Measurements from ENCODE around the gene TMEM131.
"Not testable (repeated sequence)": the region's sequence is repeated elsewhere in the genome, so short reads cannot be mapped to it uniquely, and the experiment has no call there.

TMEM131 gene

GRCh38 chr2:97952357-97952756 lies 43.4 kb downstream of the TMEM131 start:
- no peak for DNase-seq

DNA sequence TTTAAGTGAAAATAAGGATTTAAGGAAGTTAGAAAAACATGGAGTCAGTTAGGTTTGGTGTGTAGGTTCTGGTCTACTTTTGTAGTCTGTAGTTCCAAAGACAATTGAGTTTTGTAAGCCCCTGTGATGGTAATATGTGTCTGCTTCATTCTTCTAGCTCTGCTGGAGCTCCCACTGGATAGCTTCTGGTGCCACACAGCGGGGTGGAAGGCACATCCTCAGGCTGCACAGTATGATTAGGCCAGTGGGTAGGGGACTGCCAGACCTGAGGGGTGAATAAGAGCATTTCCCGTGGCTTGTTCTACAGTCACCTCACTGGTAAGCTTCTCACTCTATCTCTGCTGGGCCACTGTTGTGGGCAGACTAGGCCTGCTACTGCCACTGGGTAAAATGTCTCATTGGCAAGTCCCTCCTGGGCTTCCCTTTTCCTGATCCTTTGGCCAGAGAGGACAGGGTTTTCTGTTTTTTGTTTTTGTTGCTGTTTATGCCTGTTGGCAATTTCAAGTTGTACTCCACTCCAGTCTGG lies 44.5 kb downstream of the TMEM131 start:
- no peak for DNase-seq

GRCh38 chr2:97950329-97951154 lies 45.2 kb downstream of the TMEM131 start:
- no peak for DNase-seq

DNA sequence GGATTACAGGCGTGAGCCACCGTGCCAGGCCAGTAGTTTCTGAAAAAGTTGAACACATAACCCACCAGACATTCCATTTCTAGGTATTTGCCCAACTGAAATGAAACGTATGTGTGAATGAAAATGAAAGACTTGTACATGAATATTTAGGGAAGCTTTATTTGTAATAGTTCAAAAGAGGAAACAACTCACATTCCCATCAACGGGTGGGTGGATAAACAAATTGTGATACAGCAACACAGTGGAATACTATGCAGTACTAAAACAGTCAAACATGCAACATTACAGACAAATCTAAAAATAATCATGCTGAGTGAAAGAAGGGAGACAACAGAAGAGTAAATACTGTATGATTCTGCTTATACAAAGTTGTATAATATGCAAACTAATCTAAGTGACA lies 46.8 kb downstream of the TMEM131 start:
- no peak for DNase-seq

DNA sequence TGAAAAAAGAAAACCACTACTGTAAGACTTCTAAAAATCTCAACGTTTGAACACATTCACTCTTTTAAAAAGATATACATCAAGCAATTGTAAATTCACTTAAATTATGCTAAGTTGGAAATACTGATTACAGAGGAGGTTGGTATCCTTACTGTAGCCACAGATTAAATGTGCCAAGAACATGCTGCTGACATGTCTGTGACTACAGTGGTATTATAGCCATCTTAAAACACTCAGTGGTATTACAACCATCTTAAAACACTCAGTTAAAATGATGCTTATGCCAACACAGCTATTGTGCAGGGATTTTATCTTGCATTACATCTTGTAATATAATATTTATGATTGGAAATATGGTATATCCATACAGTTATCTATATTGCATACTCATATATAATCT lies 50.0 kb downstream of the TMEM131 start:
- DNase-seq: no peak

GRCh38 chr2:97936881-97937280 lies 58.9 kb downstream of the TMEM131 start:
- no peak for DNase-seq

GRCh38 chr2:97936199-97936598 lies 59.5 kb downstream of the TMEM131 start:
- DNase-seq: peak; percentile 51 to 52

- DNase-seq: peak in 1 of 2 experiments; percentile 18
Observed at GRCh38 chr2:97935719-97936161, 60.0 kb downstream of the TMEM131 start.

DNA sequence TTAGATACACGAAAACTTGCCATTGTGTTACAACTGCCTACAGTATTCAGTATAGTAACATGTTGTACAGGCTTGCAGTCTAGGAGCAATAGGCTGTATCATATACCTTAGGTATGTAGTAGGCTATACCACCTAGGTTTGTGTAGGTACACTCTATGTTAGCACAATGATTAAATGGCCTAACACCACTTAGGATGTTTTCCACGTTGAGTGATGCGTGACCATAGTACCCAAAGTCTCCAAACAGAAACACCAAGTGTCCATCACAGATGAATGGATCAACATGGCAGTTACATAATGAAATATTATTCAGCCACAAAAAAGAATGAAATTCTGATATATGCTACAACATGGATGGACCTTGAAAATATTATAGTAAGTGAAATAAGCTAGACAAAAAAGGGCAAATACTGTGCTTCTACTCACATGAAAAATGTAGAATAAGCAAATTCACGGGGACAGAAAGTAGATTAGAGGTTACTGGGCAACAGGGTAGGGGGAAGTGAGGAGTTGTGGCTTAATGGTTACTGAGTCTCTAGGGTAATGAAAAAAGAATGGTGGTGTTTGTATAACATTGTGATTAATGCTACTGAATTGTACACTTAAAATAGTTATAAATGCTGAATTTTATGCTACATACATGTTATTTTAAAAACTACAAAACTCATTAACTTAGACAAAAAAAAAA lies 62.6 kb downstream of the TMEM131 start:
- DNase-seq: no peak

DNA sequence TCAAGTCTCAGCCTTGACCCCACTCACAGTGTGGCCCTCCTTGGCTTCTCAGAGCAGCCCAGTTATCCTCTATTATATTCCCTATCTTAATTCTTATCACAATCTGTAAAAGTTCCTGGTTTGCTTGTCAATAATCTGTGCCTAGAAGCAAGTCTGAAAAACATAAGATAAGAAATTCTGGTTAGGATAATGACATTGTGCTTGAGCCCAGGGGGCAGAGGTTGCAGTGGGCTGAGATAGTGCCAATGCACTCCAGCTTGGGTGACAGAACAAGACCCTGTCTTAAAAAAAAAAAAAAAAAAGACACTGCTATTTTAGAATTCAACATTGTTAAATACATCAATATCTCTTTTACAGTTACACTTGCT lies 63.9 kb downstream of the TMEM131 start:
- no peak for DNase-seq

DNA sequence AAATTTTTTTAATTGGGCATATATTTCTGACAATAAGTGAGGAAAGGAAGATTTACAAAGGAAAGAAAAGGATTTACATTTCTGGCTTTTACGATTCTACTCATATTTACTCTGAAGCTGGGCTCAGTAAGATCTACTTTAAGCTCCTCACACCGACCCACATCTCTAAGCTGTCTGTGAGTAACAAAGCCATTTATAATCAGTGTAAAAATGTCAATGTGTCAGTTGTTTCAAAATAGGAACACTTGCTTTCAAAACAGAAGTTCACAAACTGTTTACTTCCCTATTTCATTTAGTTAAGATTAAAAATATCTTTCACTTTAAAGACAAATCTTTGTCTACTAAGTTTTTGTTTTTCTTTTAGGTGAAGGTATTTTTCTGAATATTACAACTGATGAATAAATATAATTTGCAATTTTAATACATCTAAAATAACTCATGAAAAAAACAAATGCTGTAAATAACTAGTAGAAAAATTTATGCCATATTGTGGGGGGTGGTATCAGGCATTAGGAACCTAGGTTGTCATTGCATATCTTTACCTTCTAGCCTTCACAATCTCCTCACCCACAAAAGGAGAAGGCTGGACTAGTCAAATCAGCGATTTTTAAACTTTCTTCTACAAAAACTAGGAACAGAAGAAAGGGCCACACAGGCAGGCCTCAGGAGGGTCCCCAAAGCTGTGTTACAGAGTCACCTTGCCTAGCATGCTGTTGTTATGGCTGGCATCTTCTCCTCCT lies 64.5 kb downstream of the TMEM131 start:
- no peak for DNase-seq

DNA sequence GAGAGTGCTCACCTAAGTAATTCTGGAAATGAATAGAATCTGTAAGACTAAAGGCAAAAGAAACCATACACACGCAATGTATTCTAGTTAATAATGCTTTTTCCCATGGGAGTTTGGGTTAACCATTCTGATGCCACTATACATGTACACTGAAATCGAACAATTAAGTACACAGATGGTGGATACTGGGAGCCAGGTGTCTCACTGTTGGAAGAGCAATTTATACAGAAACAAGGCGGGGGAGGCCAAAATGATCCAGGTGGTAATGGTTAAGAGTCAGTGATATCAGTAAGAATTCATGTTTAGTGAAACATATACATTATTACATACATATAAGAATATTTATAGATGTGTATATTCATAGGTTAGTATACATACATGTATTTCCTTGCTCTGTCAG lies 67.2 kb downstream of the TMEM131 start:
- DNase-seq: no peak

DNA sequence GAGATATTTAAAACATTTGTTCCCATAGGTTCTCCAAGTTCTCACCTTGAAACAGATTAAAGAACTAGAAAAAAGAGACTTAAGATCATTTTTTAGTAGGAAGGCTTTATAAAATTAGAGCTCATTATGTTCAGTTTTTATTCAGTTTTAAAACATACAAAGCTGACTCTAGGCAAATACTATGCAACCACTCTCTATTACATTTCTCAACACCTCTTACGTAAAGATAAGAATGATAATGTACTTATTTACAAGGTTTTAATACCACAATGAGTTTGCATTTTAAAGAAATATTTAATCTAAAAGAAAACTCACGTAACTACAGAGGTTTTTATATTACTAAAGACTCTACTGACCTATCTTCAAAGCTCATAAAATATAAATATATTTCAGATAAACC lies 68.8 kb downstream of the TMEM131 start:
- no peak for DNase-seq

DNA sequence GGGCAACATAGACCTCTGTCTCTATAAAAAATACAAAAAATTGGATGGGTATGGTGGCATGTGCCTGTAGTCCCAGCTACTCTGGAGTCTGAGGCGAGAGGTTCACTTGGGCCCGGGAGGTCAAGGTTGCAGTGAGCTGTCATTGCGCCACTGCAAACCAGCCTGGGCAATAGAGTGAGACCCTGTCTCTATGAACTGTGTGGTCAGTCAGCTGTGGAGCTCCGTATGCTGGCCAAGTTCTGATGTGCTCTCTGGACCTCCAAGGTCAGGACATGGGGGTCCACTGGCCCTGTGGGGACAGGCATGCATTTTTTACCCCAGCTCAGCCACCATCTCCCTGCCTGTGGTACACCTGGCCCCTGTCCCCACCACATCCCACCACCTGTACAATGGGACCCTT lies 71.6 kb downstream of the TMEM131 start:
- DNase-seq: no peak

GRCh38 chr2:97919858-97920257 lies 75.9 kb downstream of the TMEM131 start:
- DNase-seq: no peak

- no peak for DNase-seq
Observed at GRCh38 chr2:97918818-97919217, 76.9 kb downstream of the TMEM131 start.

- DNase-seq: not testable (repeated sequence)
Observed at GRCh38 chr2:97917668-97918067, 78.1 kb downstream of the TMEM131 start.

DNA sequence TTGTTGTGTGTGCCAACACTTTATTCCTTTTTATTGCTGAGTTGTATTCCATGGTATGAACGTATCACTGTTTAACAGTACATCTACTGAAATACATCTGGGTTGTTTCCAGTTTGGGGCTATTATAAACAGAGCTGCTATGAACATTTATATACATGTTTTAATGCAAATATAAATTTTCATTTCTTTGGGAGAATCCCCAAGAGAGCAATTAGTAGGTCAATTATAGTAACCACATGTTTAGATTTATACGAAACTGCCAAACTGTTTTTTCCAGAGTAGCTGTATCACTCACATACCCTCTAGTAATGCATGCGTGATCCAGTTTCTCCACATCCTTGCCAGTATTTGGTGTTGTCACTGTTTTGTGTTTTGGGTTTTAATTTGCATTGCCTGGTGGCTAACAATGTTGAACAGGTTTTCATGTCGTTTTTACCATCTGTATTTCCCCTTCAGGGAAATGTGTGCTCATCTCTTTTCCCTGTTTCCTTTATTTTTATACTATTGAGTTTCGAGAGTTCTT lies 81.0 kb downstream of the TMEM131 start:
- DNase-seq: no peak

- DNase-seq: no peak
Observed at GRCh38 chr2:97913846-97914245, 81.9 kb downstream of the TMEM131 start.

GRCh38 chr2:97911922-97912575 lies 83.7 kb downstream of the TMEM131 start:
- no peak for DNase-seq

DNA sequence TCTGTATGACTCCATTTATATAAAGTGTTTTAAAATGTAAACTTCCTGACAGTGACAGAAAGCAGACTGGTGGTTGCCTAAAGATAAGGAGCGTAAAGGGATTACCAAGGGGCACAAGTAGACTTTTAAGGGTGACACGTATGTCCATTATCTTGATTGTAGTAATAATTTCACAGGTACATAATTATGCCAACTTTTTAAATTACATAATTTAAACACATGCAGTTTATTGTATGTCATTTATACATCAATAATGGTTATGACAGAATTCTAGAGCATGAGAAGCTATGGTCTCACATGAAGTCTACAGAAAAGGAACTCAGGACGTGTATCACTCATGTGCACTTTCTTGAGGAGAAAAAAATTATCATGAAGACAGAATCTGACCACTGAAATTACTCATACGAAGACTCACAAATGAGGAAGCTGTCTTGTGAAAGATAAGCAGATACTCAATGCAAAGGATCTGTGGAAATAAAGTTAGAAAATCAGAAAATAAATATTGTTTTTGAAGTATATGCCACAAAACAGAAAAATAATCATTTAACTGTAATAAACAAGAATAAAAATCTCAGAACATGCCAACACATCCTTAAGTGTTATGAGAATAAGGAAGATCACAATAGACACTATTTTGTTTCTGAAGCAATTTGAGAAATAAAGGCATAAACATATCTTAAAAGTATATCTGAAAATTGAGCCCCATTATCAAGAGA lies 84.4 kb downstream of the TMEM131 start:
- DNase-seq: no peak
